Measurements from ENCODE around the gene BOC. TPM values are rescaled to one million over a fixed set of nuclear protein-coding genes. Genes with fewer than 3 reads are reported as not detected.

Gene BOC
- polyA plus RNA-seq, 1 donor from 2014 or later: 0.53 TPM

GRCh38 chr3:113183748-113184661 lies 27.4 kb upstream of the BOC start:
- no peaks in the 10 kb centered on the region for H3F3A ChIP-seq (ENCODE audit: insufficient read depth, low read length, poor library complexity, severe bottlenecking)
- no peak overlapping the region for H3K4me2 ChIP-seq (ENCODE audit: low read length)
- H2AFZ ChIP-seq (ENCODE audit: low read depth, low read length): no peak overlapping the region
- no peaks in the 10 kb centered on the region for H3K27me3 ChIP-seq (ENCODE audit: insufficient read depth, low read depth, low read length)
- H3K36me3 ChIP-seq (ENCODE audit: insufficient read depth, low read length): no peaks in the 10 kb centered on the region
- no peak overlapping the region for H3K27ac ChIP-seq (ENCODE audit: low read length)
- no peaks in the 10 kb centered on the region for H3K9me2 ChIP-seq (ENCODE audit: insufficient read depth, low read length)
- no peaks in the 10 kb centered on the region for H3K79me2 ChIP-seq (replicated peaks; ENCODE audit: insufficient read depth, low read length)
- no peak for TF ChIP-seq MXI1 (conservative IDR thresholded peaks at IDR 0.05; ENCODE audit: poor library complexity, severe bottlenecking)
- TF ChIP-seq RAD21 (conservative IDR thresholded peaks at IDR 0.05): no peak
- no peak for TF ChIP-seq EP300 (conservative IDR thresholded peaks at IDR 0.05; ENCODE audit: poor library complexity, severe bottlenecking)
- TF ChIP-seq SMC3 (conservative IDR thresholded peaks at IDR 0.05; ENCODE audit: poor library complexity): no peak
- TF ChIP-seq REST (IDR thresholded peaks at IDR 0.05; ENCODE audit: borderline replicate concordance): no peak
- no peak for TF ChIP-seq EZH2 (IDR thresholded peaks at IDR 0.05; ENCODE audit: borderline replicate concordance, insufficient read depth, low read length, poor library complexity, severe bottlenecking)
- no peak for TF ChIP-seq TAF1 (IDR thresholded peaks at IDR 0.05; ENCODE audit: low read depth)
- TF ChIP-seq CTCF (IDR thresholded peaks at IDR 0.05; ENCODE audit: poor library complexity, severe bottlenecking): no peak
- no peak for TF ChIP-seq POLR2AphosphoS5 (IDR thresholded peaks at IDR 0.05)
- no peaks in the 10 kb centered on the region for H4K20me1 ChIP-seq (ENCODE audit: insufficient read depth)
- no peaks in the 10 kb centered on the region for H3K9me3 ChIP-seq (ENCODE audit: low read length)
- no peak overlapping the region for H3K9ac ChIP-seq (ENCODE audit: low read length)
- no peak overlapping the region for H3K4me3 ChIP-seq (ENCODE audit: low read length)

- H3K79me2 ChIP-seq (replicated peaks; ENCODE audit: insufficient read depth, low read length): no peaks in the 10 kb centered on the region
- no peaks in the 10 kb centered on the region for H3F3A ChIP-seq (ENCODE audit: insufficient read depth, low read length, poor library complexity, severe bottlenecking)
- no peak for TF ChIP-seq MXI1 (conservative IDR thresholded peaks at IDR 0.05; ENCODE audit: poor library complexity, severe bottlenecking)
- no peak overlapping the region for H3K4me2 ChIP-seq (ENCODE audit: low read length)
- H3K9me2 ChIP-seq (ENCODE audit: insufficient read depth, low read length): no peaks in the 10 kb centered on the region
- no peak overlapping the region for H2AFZ ChIP-seq (ENCODE audit: low read depth, low read length)
- H4K20me1 ChIP-seq (ENCODE audit: insufficient read depth): no peaks in the 10 kb centered on the region
- no peaks in the 10 kb centered on the region for H3K27me3 ChIP-seq (ENCODE audit: insufficient read depth, low read depth, low read length)
- H3K4me3 ChIP-seq (ENCODE audit: low read length): no peak overlapping the region
- H3K9ac ChIP-seq (ENCODE audit: low read length): no peak overlapping the region
- H3K27ac ChIP-seq (ENCODE audit: low read length): no peak overlapping the region
- H3K9me3 ChIP-seq (ENCODE audit: low read length): no peaks in the 10 kb centered on the region
- H3K36me3 ChIP-seq (ENCODE audit: insufficient read depth, low read length): no peaks in the 10 kb centered on the region
Observed at GRCh38 chr3:113185194-113185835, 26.0 kb upstream of the BOC start.

Measured in neural cell (in vitro differentiated cells).